Peyer's patch (tissue), 4 donors: Measurements from ENCODE around the gene MMP14. TPM values are rescaled to one million over a fixed set of nuclear protein-coding genes. Genes with fewer than 3 reads are reported as not detected.

Experiments used
- DNase-seq, 3 donors: peaks; one replicate each; pipeline ENCODE4 v3.0.0-alpha.2; 2017 to 2019
- H3K27ac ChIP-seq, 4 donors: fragments of 200-600 bp; sonication (generic); one replicate each; pipeline ENCODE4 v1.5.1; 2016 to 2019
- H3K27me3 ChIP-seq, 2 donors: fragments of 200-600 bp; sonication (generic); one replicate each; pipeline ENCODE4 v1.5.1; 2019
- H3K36me3 ChIP-seq, 3 donors: fragments of 200-600 bp; sonication (generic); one replicate each; pipeline ENCODE4 v1.5.1; 2016 to 2019
- H3K4me1 ChIP-seq, 4 donors: fragments of 200-600 bp; sonication (generic); one replicate each; pipeline ENCODE4 v1.5.1; 2016 to 2019
- H3K4me3 ChIP-seq, 4 donors: fragments of 200-600 bp; sonication (generic); 1 replicate in 3 of 4; 2 replicates in 1 of 4; pipeline ENCODE4 v1.5.1; 2016 to 2019; ENCODE audit warnings: mild to moderate bottlenecking in 1 of 4
- H3K9me3 ChIP-seq, 4 donors: fragments of 200-600 bp; sonication (generic); one replicate each; pipeline ENCODE4 v1.5.1; 2016 to 2019; ENCODE audit warnings: mild to moderate bottlenecking in 1 of 4
- POLR2A ChIP-seq, 2 donors: fragments of 450-650 bp; IDR thresholded peaks; one replicate each; pipeline ENCODE4 v1.5.1; 2017; ENCODE audit warnings: antibody characterized with exemption in 2 of 2, mild to moderate bottlenecking in 2 of 2, moderate library complexity in 2 of 2
- total RNA-seq, 4 donors: library from RNA; depleted of rRNA; stranded (reverse); fragments of >200 nt; gene quantifications; one replicate each; pipeline ENCODE4 v1.1.0, GENCODE V29; 2016
- TF ChIP-seq, protein P1 (sequence below), 6 experiments: fragments of 450-650 bp in 4 of 6; fragments of 200-600 bp in 2 of 6; sonication (generic) in 1 of 6; IDR thresholded peaks; one replicate each; pipeline ENCODE4 v1.5.1; 2017 to 2019; ENCODE audit warnings: antibody characterized with exemption in 6 of 6, mild to moderate bottlenecking in 3 of 6, moderate library complexity in 1 of 6

MMP14 gene
- total RNA-seq, 4 donors from 2014 or later, result 63.0 to 116 (median 82.9) TPM

DNA sequence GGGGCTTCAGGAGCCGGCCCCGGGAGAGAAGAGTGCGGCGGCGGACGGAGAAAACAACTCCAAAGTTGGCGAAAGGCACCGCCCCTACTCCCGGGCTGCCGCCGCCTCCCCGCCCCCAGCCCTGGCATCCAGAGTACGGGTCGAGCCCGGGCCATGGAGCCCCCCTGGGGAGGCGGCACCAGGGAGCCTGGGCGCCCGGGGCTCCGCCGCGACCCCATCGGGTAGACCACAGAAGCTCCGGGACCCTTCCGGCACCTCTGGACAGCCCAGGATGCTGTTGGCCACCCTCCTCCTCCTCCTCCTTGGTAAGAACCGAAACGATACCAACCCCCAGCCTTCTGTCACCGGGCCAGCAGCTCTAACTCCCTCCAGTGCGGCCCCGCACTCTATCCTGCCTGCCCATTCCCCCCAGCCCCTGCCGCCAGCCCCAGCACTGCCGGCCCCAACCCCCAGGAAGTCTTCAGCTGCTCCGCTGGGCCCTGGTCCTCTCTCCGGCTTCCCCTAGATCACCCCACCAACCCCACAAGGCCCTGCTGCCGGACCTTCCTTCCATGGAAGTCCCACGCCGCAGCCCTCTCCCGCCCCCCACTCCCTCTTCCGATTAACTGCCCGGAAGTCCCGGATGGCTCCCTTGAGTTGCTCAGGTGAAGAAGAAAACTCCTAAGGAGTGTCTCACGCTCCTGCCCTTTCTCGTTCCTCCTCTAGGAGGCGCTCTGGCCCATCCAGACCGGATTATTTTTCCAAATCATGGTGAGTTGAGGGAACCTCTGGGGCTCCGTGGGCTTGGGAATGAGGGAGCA lies 35.8 kb downstream of the MMP14 start:
- TF ChIP-seq, protein P1, sequence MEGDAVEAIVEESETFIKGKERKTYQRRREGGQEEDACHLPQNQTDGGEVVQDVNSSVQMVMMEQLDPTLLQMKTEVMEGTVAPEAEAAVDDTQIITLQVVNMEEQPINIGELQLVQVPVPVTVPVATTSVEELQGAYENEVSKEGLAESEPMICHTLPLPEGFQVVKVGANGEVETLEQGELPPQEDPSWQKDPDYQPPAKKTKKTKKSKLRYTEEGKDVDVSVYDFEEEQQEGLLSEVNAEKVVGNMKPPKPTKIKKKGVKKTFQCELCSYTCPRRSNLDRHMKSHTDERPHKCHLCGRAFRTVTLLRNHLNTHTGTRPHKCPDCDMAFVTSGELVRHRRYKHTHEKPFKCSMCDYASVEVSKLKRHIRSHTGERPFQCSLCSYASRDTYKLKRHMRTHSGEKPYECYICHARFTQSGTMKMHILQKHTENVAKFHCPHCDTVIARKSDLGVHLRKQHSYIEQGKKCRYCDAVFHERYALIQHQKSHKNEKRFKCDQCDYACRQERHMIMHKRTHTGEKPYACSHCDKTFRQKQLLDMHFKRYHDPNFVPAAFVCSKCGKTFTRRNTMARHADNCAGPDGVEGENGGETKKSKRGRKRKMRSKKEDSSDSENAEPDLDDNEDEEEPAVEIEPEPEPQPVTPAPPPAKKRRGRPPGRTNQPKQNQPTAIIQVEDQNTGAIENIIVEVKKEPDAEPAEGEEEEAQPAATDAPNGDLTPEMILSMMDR (IDR thresholded peaks at IDR 0.05), result peak; percentile 92 to 97 (median 95)
- TF ChIP-seq POLR2A (IDR thresholded peaks at IDR 0.05), result peak in 1 of 2 donors; percentile 51
- Histone ChIP-seq H3K9me3 (no peaks in the 10 kb centered on the region), H3K4me1 (peaks cover 0 to 37% (median 10%) of the 10 kb centered on the region in 4 donors), H3K4me3 (peak overlapping the region; percentile 63 to 89 (median 78)), H3K36me3 (peaks cover 0 to 38% (median 7%) of the 10 kb centered on the region in 3 donors), H3K27me3 (no peaks in the 10 kb centered on the region), H3K27ac (peak overlapping the region; percentile 93 to 100 (median 96))
- DNase-seq, result peak; percentile 82 to 94 (median 86)

DNA sequence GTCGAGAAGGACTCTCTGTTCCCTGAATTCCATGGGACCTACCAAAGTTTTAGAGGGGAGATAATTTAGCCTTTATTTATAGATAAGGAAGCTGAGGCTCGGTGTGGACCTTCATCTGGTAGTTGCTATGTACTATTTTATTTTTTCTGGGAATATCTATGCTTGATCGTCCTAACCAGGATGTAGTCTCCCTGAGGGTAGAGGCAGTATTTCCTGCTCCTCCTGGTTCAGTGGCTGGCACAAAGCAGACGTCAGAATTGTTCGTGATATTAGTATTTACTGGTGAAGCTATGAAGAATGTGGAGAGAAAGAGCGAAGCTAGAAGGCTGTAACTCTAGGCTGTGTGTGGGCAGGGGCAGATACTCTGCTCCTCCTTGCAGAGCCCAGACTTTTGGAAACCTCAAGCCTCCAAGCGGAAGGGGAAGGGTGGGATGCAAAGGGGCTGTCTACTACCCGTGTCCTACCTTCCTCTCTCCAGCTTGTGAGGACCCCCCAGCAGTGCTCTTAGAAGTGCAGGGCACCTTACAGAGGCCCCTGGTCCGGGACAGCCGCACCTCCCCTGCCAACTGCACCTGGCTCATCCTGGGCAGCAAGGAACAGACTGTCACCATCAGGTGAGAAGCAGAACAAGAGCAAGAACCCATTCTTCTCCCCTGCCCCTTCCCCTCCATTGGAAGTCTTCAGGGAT lies 36.6 kb downstream of the MMP14 start:
- peak overlapping the region; percentile 63 to 89 (median 78) for H3K4me3 ChIP-seq
- peaks cover 0 to 37% (median 10%) of the 10 kb centered on the region in 4 donors for H3K4me1 ChIP-seq
- H3K27ac ChIP-seq, result peak overlapping the region; percentile 93 to 100 (median 96)
- no peak for TF ChIP-seq POLR2A (IDR thresholded peaks at IDR 0.05)
- TF ChIP-seq, protein P1 (IDR thresholded peaks at IDR 0.05), result no peak
- no peaks in the 10 kb centered on the region for H3K27me3 ChIP-seq
- peaks cover 0 to 46% (median 7%) of the 10 kb centered on the region in 3 donors for H3K36me3 ChIP-seq
- DNase-seq, result no peak
- no peaks in the 10 kb centered on the region for H3K9me3 ChIP-seq

DNA sequence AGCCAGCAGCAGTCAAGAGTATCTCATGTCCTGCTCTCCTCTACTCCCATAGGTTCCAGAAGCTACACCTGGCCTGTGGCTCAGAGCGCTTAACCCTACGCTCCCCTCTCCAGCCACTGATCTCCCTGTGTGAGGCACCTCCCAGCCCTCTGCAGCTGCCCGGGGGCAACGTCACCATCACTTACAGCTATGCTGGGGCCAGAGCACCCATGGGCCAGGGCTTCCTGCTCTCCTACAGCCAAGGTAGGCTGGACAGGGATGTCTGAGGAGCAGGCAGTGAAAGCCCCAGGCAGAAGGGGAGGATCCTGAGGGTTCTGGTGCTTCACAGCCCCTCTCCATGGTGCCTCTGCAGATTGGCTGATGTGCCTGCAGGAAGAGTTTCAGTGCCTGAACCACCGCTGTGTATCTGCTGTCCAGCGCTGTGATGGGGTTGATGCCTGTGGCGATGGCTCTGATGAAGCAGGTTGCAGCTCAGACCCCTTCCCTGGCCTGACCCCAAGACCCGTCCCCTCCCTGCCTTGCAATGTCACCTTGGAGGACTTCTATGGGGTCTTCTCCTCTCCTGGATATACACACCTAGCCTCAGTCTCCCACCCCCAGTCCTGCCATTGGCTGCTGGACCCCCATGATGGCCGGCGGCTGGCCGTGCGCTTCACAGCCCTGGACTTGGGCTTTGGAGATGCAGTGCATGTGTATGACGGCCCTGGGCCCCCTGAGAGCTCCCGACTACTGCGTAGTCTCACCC lies 38.8 kb downstream of the MMP14 start:
- Histone ChIP-seq H3K27ac (no peak overlapping the region), H3K36me3 (peaks cover 0 to 62% (median 7%) of the 10 kb centered on the region in 3 donors), H3K9me3 (no peaks in the 10 kb centered on the region), H3K27me3 (no peaks in the 10 kb centered on the region), H3K4me3 (no peak overlapping the region), H3K4me1 (peaks cover 0 to 33% (median 9%) of the 10 kb centered on the region in 4 donors)
- no peak for TF ChIP-seq POLR2A (IDR thresholded peaks at IDR 0.05)
- TF ChIP-seq, protein P1 (IDR thresholded peaks at IDR 0.05), result no peak
- no peak for DNase-seq

DNA sequence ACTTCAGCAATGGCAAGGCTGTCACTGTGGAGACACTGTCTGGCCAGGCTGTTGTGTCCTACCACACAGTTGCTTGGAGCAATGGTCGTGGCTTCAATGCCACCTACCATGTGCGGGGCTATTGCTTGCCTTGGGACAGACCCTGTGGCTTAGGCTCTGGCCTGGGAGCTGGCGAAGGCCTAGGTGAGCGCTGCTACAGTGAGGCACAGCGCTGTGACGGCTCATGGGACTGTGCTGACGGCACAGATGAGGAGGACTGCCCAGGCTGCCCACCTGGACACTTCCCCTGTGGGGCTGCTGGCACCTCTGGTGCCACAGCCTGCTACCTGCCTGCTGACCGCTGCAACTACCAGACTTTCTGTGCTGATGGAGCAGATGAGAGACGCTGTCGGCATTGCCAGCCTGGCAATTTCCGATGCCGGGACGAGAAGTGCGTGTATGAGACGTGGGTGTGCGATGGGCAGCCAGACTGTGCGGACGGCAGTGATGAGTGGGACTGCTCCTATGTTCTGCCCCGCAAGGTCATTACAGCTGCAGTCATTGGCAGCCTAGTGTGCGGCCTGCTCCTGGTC lies 39.4 kb downstream of the MMP14 start:
- no peaks in the 10 kb centered on the region for H3K9me3 ChIP-seq
- peaks cover 0 to 26% (median 6%) of the 10 kb centered on the region in 4 donors for H3K4me1 ChIP-seq
- no peaks in the 10 kb centered on the region for H3K27me3 ChIP-seq
- H3K27ac ChIP-seq, result no peak overlapping the region
- no peak for DNase-seq
- TF ChIP-seq POLR2A (IDR thresholded peaks at IDR 0.05), result no peak
- TF ChIP-seq, protein P1 (IDR thresholded peaks at IDR 0.05), result no peak
- no peak overlapping the region for H3K4me3 ChIP-seq
- peaks cover 0 to 62% (median 7%) of the 10 kb centered on the region in 3 donors for H3K36me3 ChIP-seq

DNA sequence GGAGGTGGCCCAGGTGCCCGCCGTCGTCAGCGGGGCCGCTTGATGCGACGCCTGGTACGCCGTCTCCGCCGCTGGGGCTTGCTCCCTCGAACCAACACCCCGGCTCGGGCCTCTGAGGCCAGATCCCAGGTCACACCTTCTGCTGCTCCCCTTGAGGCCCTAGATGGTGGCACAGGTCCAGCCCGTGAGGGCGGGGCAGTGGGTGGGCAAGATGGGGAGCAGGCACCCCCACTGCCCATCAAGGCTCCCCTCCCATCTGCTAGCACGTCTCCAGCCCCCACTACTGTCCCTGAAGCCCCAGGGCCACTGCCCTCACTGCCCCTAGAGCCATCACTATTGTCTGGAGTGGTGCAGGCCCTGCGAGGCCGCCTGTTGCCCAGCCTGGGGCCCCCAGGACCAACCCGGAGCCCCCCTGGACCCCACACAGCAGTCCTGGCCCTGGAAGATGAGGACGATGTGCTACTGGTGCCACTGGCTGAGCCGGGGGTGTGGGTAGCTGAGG lies 40.7 kb downstream of the MMP14 start:
- Histone ChIP-seq H3K9me3 (no peaks in the 10 kb centered on the region), H3K36me3 (peaks cover 0 to 62% (median 7%) of the 10 kb centered on the region in 3 donors), H3K27ac (no peak overlapping the region), H3K27me3 (no peaks in the 10 kb centered on the region), H3K4me1 (peaks cover 0 to 26% (median 6%) of the 10 kb centered on the region in 4 donors), H3K4me3 (no peak overlapping the region)
- TF ChIP-seq, protein P1 (IDR thresholded peaks at IDR 0.05), result no peak
- TF ChIP-seq POLR2A (IDR thresholded peaks at IDR 0.05), result no peak
- DNase-seq, result no peak
